Memory B cell (primary cell): Measurements from ENCODE around the gene ZNF212.

Source experiments
- ATAC-seq: fragments of 150-1000 bp; cut with Tn5 transposase; 2 replicates; pipeline ENCODE4 v1.10.0; 2021; ENCODE audit warnings: low read depth, mild to moderate bottlenecking, moderate library complexity
- DNase-seq, 2 donors: peaks; one replicate each; pipeline ENCODE4 v3.0.0; 2022; ENCODE audit warnings: low spot score in 2 of 2
- H3K27ac Mint-ChIP-seq: one replicate; pipeline ENCODE4 v1.8.0; 2022; ENCODE audit warnings: mild to moderate bottlenecking, moderate library complexity, mixed read lengths
- H3K27me3 Mint-ChIP-seq: one replicate; pipeline ENCODE4 v1.8.0; 2022; ENCODE audit warnings: mixed read lengths
- H3K36me3 Mint-ChIP-seq: one replicate; pipeline ENCODE4 v1.8.0; 2022; ENCODE audit warnings: mild to moderate bottlenecking, mixed read lengths
- H3K4me1 Mint-ChIP-seq: one replicate; pipeline ENCODE4 v1.8.0; 2022; ENCODE audit warnings: mixed read lengths
- H3K4me3 Mint-ChIP-seq: one replicate; pipeline ENCODE4 v1.8.0; 2022; ENCODE audit warnings: mild to moderate bottlenecking, moderate library complexity, mixed read lengths
- H3K9me3 Mint-ChIP-seq: one replicate; pipeline ENCODE4 v1.8.0; 2022; ENCODE audit warnings: mixed read lengths

ZNF212 gene

GRCh38 chr7:149292462-149292823 is 53.0 kb downstream of the ZNF212 start:
- Mint-ChIP-seq H3K4me3 (no peak overlapping the region), H3K4me1 (peaks cover 3% of the 10 kb centered on the region), H3K36me3 (peaks cover 14% of the 10 kb centered on the region), H3K27me3 (no peaks in the 10 kb centered on the region), H3K9me3 (no peaks in the 10 kb centered on the region), H3K27ac (no peak overlapping the region)
- DNase-seq = no peak
- ATAC-seq = no peak

- Mint-ChIP-seq H3K36me3 (peaks cover 9% of the 10 kb centered on the region), H3K4me3 (no peak overlapping the region), H3K9me3 (no peaks in the 10 kb centered on the region), H3K27me3 (no peaks in the 10 kb centered on the region), H3K4me1 (peaks cover 3% of the 10 kb centered on the region), H3K27ac (no peak overlapping the region)
- DNase-seq = no peak
- no peak for ATAC-seq
These were observed 53.9 kb downstream of the ZNF212 start for GRCh38 chr7:149293338-149293737.

- Mint-ChIP-seq H3K9me3 (peaks cover 1% of the 10 kb centered on the region), H3K36me3 (peaks cover 10% of the 10 kb centered on the region), H3K27me3 (no peaks in the 10 kb centered on the region), H3K4me3 (no peak overlapping the region), H3K4me1 (peaks cover 3% of the 10 kb centered on the region), H3K27ac (no peak overlapping the region)
- ATAC-seq = no peak
- DNase-seq = no peak
These were observed 54.6 kb downstream of the ZNF212 start for GRCh38 chr7:149293946-149294633.

- H3K27ac Mint-ChIP-seq = no peak overlapping the region
- peaks cover 1% of the 10 kb centered on the region for H3K9me3 Mint-ChIP-seq
- no peaks in the 10 kb centered on the region for H3K27me3 Mint-ChIP-seq
- no peak for ATAC-seq
- DNase-seq = no peak
- peaks cover 3% of the 10 kb centered on the region for H3K4me1 Mint-ChIP-seq
- H3K36me3 Mint-ChIP-seq = peaks cover 10% of the 10 kb centered on the region
- H3K4me3 Mint-ChIP-seq = no peak overlapping the region
These were observed 55.4 kb downstream of the ZNF212 start for GRCh38 chr7:149294634-149295480.

GRCh38 chr7:149295481-149295850 is 56.0 kb downstream of the ZNF212 start:
- H3K4me1 Mint-ChIP-seq = peaks cover 3% of the 10 kb centered on the region
- peaks cover 1% of the 10 kb centered on the region for H3K9me3 Mint-ChIP-seq
- H3K27ac Mint-ChIP-seq = no peak overlapping the region
- no peak overlapping the region for H3K4me3 Mint-ChIP-seq
- peaks cover 10% of the 10 kb centered on the region for H3K36me3 Mint-ChIP-seq
- ATAC-seq (no peak), DNase-seq (no peak)
- no peaks in the 10 kb centered on the region for H3K27me3 Mint-ChIP-seq

- Mint-ChIP-seq H3K27me3 (no peaks in the 10 kb centered on the region), H3K27ac (no peak overlapping the region), H3K4me3 (no peak overlapping the region), H3K9me3 (peaks cover 1% of the 10 kb centered on the region), H3K4me1 (peaks cover 3% of the 10 kb centered on the region), H3K36me3 (peaks cover 10% of the 10 kb centered on the region)
- no peak for ATAC-seq
- no peak for DNase-seq
These were observed 56.9 kb downstream of the ZNF212 start for GRCh38 chr7:149296368-149296767.

GRCh38 chr7:149297034-149297755 is 57.7 kb downstream of the ZNF212 start:
- no peak for ATAC-seq
- Mint-ChIP-seq H3K4me3 (no peak overlapping the region), H3K36me3 (peaks cover 10% of the 10 kb centered on the region), H3K27me3 (no peaks in the 10 kb centered on the region), H3K4me1 (peaks cover 3% of the 10 kb centered on the region), H3K9me3 (peaks cover 1% of the 10 kb centered on the region), H3K27ac (no peak overlapping the region)
- no peak for DNase-seq

- no peak overlapping the region for H3K4me3 Mint-ChIP-seq
- no peak for ATAC-seq
- H3K4me1 Mint-ChIP-seq = peaks cover 3% of the 10 kb centered on the region
- H3K9me3 Mint-ChIP-seq = peaks cover 1% of the 10 kb centered on the region
- peaks cover 2% of the 10 kb centered on the region for H3K36me3 Mint-ChIP-seq
- peaks cover 4% of the 10 kb centered on the region for H3K27me3 Mint-ChIP-seq
- DNase-seq = no peak
- H3K27ac Mint-ChIP-seq = no peak overlapping the region
These were observed 61.3 kb downstream of the ZNF212 start for GRCh38 chr7:149300620-149301285.

- Mint-ChIP-seq H3K4me3 (no peak overlapping the region), H3K9me3 (peaks cover 1% of the 10 kb centered on the region), H3K27me3 (peaks cover 5% of the 10 kb centered on the region), H3K36me3 (peaks cover 2% of the 10 kb centered on the region), H3K27ac (no peak overlapping the region), H3K4me1 (no peaks in the 10 kb centered on the region)
- no peak for ATAC-seq
- DNase-seq = no peak
These were observed 62.8 kb downstream of the ZNF212 start for GRCh38 chr7:149302222-149302621.

GRCh38 chr7:149302865-149303264 is 63.4 kb downstream of the ZNF212 start:
- Mint-ChIP-seq H3K4me3 (no peak overlapping the region), H3K27ac (no peak overlapping the region), H3K36me3 (peaks cover 2% of the 10 kb centered on the region), H3K27me3 (peaks cover 5% of the 10 kb centered on the region), H3K9me3 (peaks cover 1% of the 10 kb centered on the region), H3K4me1 (no peaks in the 10 kb centered on the region)
- ATAC-seq (no peak), DNase-seq (no peak)

- no peak overlapping the region for H3K4me3 Mint-ChIP-seq
- H3K27me3 Mint-ChIP-seq = peaks cover 5% of the 10 kb centered on the region
- no peaks in the 10 kb centered on the region for H3K4me1 Mint-ChIP-seq
- ATAC-seq (no peak), DNase-seq (no peak)
- no peaks in the 10 kb centered on the region for H3K36me3 Mint-ChIP-seq
- no peak overlapping the region for H3K27ac Mint-ChIP-seq
- no peaks in the 10 kb centered on the region for H3K9me3 Mint-ChIP-seq
These were observed 64.6 kb downstream of the ZNF212 start for GRCh38 chr7:149304006-149304405.
